ENCODE data around the gene SKIC8. TPM values are rescaled to one million over a fixed set of nuclear protein-coding genes. Genes with fewer than 3 reads are reported as not detected.

SKIC8 gene
- total RNA-seq, 1 experiment from 2014 or later, result 87.1 TPM

DNA sequence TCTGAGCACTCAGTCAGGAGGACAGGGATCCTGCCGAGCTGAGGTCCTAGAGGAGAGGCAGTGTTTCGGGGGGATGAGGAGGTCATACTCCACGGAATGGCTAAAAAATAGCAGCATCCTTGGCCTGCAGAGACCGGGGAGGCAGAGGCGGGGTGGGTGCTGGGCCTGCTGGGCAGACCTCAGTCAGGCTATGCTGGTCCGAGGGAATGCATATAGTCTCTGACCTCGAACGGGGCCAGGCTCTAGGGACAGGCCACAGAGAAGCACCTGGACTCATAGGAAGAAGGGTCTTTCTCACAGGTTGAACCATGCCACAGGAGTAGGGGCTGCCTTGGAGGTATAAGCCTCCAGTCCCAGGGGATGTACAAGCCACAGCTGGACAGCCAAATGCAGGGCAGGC is 14.0 kb upstream of the SKIC8 start:
- DNase-seq, result no peak
- no peak overlapping the region for H3K4me3 ChIP-seq (ENCODE audit: insufficient read depth, low read depth, low read length)
- H3K27me3 ChIP-seq (ENCODE audit: control insufficient read depth, insufficient read depth, low read length), result no peaks in the 10 kb centered on the region
- H3K36me3 ChIP-seq (replicated peaks; ENCODE audit: control insufficient read depth, insufficient read depth, low read length), result no peaks in the 10 kb centered on the region

DNA sequence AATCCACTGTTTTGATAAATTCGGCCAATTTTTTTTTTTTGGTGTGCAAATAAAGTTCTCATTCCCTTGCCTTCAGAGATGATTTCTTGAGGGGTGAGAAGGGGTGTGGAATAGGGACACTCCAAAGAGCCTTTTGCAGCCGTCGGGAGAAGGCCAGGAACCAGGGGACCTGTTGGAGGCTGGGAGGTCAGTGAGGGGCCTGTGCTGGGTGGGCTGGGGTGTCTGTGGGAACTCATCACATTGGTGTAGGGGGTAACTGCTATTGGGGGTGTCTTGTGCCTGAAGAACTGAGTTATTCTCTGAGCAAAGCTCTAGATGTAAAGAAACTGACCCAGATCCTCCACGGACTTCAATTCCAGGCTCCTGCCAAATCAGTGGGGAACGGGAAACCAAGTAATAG is 13.5 kb upstream of the SKIC8 start:
- no peaks in the 10 kb centered on the region for H3K36me3 ChIP-seq (replicated peaks; ENCODE audit: control insufficient read depth, insufficient read depth, low read length)
- DNase-seq, result no peak
- H3K27me3 ChIP-seq (ENCODE audit: control insufficient read depth, insufficient read depth, low read length), result no peaks in the 10 kb centered on the region
- no peak overlapping the region for H3K4me3 ChIP-seq (ENCODE audit: insufficient read depth, low read depth, low read length)

DNA sequence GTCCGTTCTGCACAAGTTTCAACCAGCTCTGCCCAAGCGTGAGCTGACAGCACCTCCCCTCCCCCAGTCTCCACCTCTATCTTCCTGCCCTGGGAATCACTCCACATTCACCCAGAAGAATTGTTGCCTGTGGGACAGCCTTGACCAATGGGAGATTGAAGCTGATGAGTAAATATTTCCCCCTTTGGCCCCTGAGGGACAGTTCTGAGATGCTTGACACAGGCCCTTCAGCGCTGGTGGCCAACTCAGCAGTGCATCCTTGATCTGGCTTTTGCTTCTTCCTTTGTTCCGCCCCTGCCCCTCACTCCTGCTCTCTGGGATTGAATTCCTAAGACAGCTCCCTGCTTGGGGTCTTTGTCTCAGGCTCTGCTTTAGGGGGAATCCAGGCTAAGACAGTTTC is 13.1 kb upstream of the SKIC8 start:
- Histone ChIP-seq H3K36me3 (replicated peaks; ENCODE audit: control insufficient read depth, insufficient read depth, low read length) (no peaks in the 10 kb centered on the region), H3K27me3 (ENCODE audit: control insufficient read depth, insufficient read depth, low read length) (no peaks in the 10 kb centered on the region), H3K4me3 (ENCODE audit: insufficient read depth, low read depth, low read length) (no peak overlapping the region)
- peak; percentile 68 for DNase-seq

DNA sequence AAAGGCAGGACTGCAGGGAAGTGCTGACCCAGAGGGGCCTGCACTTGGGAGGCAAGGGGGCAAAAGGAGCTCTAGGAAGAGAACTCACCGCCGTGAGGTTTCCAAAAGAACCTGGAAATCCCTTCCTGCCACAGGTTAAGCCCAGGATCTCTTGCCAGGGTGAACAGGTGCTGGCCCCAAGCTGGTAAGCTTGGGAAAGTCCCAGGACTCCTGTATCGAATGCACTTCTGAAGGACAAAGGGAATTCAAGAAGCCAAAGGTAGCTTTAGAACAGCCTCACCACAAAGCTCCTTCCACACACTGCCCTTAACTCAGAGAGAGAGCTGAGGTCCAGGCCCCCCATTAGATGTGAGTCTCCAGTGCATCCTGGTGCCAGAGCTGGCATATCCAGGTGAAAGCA is 11.9 kb upstream of the SKIC8 start:
- H3K27me3 ChIP-seq (ENCODE audit: control insufficient read depth, insufficient read depth, low read length), result no peaks in the 10 kb centered on the region
- no peak for DNase-seq
- no peak overlapping the region for H3K4me3 ChIP-seq (ENCODE audit: insufficient read depth, low read depth, low read length)
- H3K36me3 ChIP-seq (replicated peaks; ENCODE audit: control insufficient read depth, insufficient read depth, low read length), result no peaks in the 10 kb centered on the region

DNA sequence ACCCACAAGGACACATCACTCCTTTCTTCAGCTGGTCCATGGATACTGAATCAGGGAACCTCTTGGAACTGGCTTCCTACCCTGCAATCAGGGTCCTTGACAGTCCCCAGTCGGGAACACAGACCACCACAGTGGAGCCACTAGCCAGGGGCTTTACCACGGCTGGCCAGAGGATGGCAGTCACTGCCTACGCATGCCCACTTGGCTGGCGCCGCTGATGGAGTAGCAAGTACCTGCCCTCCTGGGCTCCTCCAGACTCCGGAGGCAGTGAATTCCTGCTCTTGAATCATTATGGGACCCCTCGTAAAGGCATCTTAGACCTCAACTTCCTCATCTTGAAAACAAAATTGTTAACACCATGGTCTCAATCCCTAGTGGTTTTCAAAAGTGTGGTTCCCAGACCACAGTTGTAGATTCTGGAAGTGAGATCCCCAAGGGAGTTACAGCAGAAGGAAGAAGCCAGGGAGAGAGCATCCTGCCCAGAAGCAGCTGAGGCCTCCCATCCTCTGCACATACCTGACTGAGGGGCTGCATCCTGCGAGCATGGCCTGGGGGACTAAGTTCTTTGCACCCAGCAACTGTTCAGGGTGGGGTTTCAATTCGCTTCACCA is 9.1 kb upstream of the SKIC8 start:
- peak; percentile 89 for DNase-seq
- H3K27me3 ChIP-seq (ENCODE audit: control insufficient read depth, insufficient read depth, low read length), result no peaks in the 10 kb centered on the region
- H3K4me3 ChIP-seq (ENCODE audit: insufficient read depth, low read depth, low read length), result no peak overlapping the region
- H3K36me3 ChIP-seq (replicated peaks; ENCODE audit: control insufficient read depth, insufficient read depth, low read length), result no peaks in the 10 kb centered on the region

DNA sequence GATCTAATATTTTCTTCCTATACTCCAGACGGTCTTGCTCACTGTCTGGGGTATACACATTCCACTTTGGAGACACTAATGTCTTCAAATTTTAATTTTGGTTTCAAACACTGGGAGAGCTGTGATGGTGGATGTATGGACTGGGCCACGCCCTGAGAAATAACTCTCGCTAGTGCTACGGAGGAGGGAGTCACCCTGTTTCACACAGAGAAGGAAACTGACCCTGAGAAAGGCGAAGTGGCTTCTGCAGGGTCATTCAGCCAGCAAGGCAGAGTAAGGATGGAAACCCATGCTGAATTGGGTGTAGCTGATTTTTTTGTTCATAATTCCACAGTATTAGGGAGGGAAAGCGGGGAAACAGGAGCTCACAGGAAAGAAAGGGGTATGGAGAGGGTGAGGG is 8.6 kb upstream of the SKIC8 start:
- Histone ChIP-seq H3K36me3 (replicated peaks; ENCODE audit: control insufficient read depth, insufficient read depth, low read length) (no peaks in the 10 kb centered on the region), H3K27me3 (ENCODE audit: control insufficient read depth, insufficient read depth, low read length) (no peaks in the 10 kb centered on the region), H3K4me3 (ENCODE audit: insufficient read depth, low read depth, low read length) (no peak overlapping the region)
- no peak for DNase-seq

DNA sequence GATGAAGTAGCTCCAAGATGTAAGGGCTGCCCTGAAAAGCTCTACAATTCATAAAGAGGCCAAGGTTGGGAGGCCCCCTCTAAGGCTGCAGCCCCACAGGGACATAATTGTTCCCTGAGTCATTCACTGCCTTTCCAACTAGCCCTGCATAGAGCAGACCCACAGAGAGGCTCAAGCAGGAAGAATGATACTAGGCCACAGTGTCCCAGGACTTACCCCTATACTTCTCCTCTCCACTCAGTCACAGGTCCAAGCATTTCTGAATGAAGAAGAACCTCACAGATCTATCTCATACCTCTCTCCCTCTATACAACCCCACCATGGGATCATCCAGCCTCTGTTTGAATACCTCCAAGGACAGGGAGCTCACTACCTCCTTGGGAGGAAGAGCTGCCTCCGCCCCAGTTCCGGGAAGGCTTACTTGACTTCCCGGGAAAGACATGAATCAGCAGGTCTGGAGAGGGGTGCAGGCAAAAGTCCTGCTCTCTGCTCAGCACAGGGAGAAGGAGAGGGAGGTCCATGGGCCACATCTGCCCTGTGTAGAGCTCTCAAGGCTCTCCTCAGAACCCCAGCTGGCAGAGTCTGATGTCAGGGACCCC is 6.9 kb upstream of the SKIC8 start:
- DNase-seq, result no peak
- H3K27me3 ChIP-seq (ENCODE audit: control insufficient read depth, insufficient read depth, low read length), result no peaks in the 10 kb centered on the region
- H3K36me3 ChIP-seq (replicated peaks; ENCODE audit: control insufficient read depth, insufficient read depth, low read length), result no peaks in the 10 kb centered on the region
- H3K4me3 ChIP-seq (ENCODE audit: insufficient read depth, low read depth, low read length), result no peak overlapping the region

DNA sequence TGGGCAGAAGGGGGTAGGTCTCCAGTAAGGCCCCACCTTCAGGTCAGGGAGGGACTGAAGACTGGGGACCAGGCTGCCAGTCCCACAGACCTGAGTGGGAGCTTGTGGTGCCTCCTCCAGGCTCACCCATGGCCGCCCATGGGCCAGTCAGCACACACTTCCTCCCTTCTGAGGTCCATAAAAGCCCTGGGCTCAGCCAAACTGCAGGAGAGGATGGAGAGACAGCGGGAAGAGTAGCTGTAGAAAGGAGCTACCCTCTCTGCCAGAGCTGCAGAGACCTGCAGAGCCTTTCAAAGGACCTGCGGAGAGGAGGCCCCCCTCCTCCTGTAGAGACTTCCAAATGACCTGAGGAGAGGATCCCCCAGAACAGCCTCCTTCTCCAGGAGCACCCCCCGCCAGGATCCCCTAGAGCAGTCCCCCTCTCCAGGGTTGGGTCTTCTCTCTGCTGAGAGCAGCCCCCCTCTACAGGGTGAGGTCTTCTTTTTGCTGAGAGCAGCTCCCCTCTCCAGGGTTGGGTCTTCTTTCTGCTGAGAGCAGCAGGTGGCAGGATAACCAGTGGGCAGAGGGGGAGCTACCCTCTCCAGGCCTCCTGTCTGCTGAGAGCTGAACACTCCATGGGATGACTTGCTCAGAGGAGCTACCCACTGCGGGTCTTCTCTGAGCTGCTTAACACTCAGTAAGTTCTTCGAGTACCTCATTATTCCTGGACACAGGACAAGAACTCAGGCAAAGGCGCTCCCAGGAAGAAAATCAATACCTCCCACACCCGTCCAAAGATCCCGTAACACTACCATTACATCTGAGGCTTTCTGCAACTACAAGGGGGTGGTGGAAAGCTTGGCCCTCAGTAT is 5.0 kb upstream of the SKIC8 start:
- no peak for DNase-seq
- no peaks in the 10 kb centered on the region for H3K36me3 ChIP-seq (replicated peaks; ENCODE audit: control insufficient read depth, insufficient read depth, low read length)
- no peak overlapping the region for H3K4me3 ChIP-seq (ENCODE audit: insufficient read depth, low read depth, low read length)
- no peaks in the 10 kb centered on the region for H3K27me3 ChIP-seq (ENCODE audit: control insufficient read depth, insufficient read depth, low read length)

DNA sequence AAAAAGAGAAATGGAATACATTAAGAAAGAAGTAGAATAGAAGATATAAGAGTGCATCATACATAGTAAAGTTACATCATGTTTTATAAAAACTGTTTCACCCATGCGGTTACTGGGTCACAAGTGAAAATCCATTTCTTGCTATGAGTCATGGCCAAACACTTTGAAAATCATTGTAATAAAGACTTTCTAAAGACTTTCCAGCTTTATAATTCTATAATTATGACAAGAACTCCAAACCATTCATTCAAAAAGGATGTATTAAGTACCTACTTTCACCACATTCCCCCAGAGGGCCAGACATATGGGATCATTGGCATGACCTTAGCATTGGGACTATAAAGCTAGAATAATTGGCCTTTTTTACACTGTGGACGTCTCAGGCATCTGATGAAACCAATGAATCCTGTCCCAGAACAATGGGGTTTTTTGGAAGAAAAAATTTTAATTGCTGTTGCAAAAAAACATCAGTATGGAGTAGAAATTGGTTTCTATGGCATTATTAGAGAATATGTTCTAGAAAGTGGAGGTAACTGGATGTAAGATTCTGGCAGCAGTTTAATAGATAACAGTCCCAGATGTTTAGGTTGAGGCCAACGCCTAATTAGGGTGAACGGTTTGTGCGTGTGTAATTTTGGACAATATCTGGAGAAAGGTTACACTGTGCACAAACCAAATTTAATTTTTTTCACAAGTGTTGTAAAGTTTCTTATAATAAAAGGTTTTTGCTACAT is 3.3 kb upstream of the SKIC8 start:
- Histone ChIP-seq H3K4me3 (ENCODE audit: insufficient read depth, low read depth, low read length) (no peak overlapping the region), H3K36me3 (replicated peaks; ENCODE audit: control insufficient read depth, insufficient read depth, low read length) (no peaks in the 10 kb centered on the region), H3K27me3 (ENCODE audit: control insufficient read depth, insufficient read depth, low read length) (no peaks in the 10 kb centered on the region)
- DNase-seq, result no peak

DNA sequence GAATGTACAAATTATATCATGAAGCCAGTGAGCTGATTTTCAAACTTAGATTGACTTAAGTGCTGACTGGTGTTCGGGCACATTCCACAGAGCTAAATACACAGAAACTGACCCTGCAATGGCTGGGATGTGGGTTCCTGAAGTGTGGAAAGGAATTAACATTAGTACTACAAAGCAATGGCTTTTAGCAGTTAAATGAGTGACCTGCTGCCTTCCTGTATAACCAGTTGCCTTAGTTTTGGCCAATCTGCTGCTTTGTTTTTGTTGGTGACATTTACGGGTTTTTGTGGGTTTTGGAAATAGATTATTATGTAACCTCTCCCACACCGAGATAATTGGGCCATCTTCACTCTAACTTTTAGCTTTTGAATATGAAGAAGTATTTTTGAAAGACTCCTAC is 2.4 kb upstream of the SKIC8 start:
- no peak for DNase-seq
- no peaks in the 10 kb centered on the region for H3K36me3 ChIP-seq (replicated peaks; ENCODE audit: control insufficient read depth, insufficient read depth, low read length)
- no peak overlapping the region for H3K4me3 ChIP-seq (ENCODE audit: insufficient read depth, low read depth, low read length)
- no peaks in the 10 kb centered on the region for H3K27me3 ChIP-seq (ENCODE audit: control insufficient read depth, insufficient read depth, low read length)

DNA sequence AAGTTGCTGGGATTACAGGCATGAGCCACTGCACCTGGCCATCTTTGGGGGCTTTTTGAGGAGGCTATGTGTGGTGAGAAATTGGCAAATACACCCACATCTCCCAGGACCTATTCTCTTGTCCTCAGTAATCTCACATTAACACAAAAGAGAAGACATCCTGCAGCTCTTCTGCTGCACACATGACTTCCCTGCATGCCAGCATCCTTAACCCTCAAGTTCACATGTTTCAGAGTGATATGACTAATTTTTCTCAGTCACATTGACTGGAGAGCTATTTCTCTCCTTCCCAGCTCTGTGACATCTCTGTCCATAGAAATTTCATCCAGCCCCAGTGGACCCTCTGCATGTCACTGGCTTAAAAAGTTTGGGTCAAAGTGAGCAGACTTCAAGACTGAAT is 1.9 kb upstream of the SKIC8 start:
- no peaks in the 10 kb centered on the region for H3K27me3 ChIP-seq (ENCODE audit: control insufficient read depth, insufficient read depth, low read length)
- H3K36me3 ChIP-seq (replicated peaks; ENCODE audit: control insufficient read depth, insufficient read depth, low read length), result no peaks in the 10 kb centered on the region
- no peak overlapping the region for H3K4me3 ChIP-seq (ENCODE audit: insufficient read depth, low read depth, low read length)
- DNase-seq, result no peak

DNA sequence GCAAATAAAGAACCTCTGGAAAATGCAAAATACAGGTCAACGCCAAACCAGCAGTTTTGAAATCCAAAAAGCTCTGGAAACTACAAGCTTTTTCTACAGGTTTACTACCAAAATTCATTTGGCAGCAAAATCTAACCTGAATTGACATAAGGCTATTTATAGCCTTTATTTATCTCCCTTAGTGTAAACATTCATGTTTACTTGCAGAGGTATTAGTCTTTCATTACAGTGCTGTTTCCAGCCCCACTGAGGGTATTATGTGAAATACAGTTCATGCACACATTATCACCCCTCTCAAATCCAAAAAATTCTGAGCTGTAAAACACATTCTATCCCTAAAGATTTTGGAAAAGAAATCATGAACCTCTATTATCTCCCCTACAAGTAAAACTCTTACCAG is 7.2 kb downstream of the SKIC8 start:
- H3K36me3 ChIP-seq (replicated peaks; ENCODE audit: control insufficient read depth, insufficient read depth, low read length), result peaks cover 6% of the 10 kb centered on the region
- no peak for DNase-seq
- H3K27me3 ChIP-seq (ENCODE audit: control insufficient read depth, insufficient read depth, low read length), result no peaks in the 10 kb centered on the region
- H3K4me3 ChIP-seq (ENCODE audit: insufficient read depth, low read depth, low read length), result no peak overlapping the region

DNA sequence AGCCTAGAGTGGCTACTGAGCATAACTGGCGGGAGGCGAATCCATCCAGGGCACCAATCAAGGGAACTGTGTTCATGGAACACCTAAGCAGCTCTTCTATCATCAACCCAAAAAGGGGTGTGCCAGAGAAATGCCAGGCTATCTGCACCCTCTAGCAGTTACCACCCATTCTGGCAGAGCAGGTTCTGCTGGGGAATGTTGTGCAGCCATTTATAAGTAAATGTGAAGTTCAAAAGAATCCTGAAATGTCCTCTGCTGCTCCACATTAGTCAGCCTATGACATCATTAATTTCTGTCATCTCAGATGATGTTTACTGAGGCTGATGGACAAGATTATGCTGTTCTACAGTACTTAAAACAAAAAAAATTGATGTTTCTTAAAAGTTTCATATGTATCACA is 7.7 kb downstream of the SKIC8 start:
- no peak for DNase-seq
- H3K27me3 ChIP-seq (ENCODE audit: control insufficient read depth, insufficient read depth, low read length), result no peaks in the 10 kb centered on the region
- H3K36me3 ChIP-seq (replicated peaks; ENCODE audit: control insufficient read depth, insufficient read depth, low read length), result peaks cover 6% of the 10 kb centered on the region
- H3K4me3 ChIP-seq (ENCODE audit: insufficient read depth, low read depth, low read length), result no peak overlapping the region

DNA sequence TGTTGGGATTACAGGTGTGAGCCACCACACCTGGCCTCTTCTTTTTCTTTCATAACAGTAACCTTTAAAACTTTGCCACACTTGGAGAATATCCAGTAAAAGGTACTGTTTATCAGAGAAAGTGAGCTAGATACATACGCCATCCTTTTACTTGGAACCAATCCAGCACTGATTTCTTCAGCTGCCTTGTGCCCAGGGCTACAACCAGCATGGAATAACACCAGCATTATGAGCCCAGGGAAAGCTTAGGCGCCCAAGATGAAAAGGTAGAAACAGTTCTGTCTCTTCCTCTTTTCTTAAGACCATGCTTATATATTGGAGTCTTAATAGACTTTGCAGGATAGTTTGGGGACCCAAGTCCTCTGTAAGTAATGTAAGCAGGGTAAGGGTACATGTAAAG is 8.4 kb downstream of the SKIC8 start:
- Histone ChIP-seq H3K27me3 (ENCODE audit: control insufficient read depth, insufficient read depth, low read length) (no peaks in the 10 kb centered on the region), H3K36me3 (replicated peaks; ENCODE audit: control insufficient read depth, insufficient read depth, low read length) (peaks cover 6% of the 10 kb centered on the region), H3K4me3 (ENCODE audit: insufficient read depth, low read depth, low read length) (no peak overlapping the region)
- no peak for DNase-seq

DNA sequence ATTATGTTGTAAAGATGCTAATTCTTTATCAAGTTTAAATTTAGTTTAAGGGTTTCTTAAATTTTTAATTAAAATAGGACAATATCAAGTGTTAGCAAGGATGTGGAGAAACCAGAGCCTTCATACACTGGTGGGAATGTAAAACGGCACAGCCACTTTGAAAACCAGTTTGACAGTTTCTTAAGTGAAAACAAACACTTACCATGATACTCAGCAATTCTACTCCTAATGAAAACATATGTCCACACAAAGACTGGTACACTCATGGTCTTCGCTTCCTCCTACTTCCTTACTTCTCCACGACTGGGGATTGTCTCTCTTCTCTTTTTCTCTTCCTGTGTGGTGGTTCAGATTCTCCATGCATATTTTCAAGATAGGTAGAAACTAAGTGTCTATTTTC is 9.2 kb downstream of the SKIC8 start:
- Histone ChIP-seq H3K27me3 (ENCODE audit: control insufficient read depth, insufficient read depth, low read length) (no peaks in the 10 kb centered on the region), H3K4me3 (ENCODE audit: insufficient read depth, low read depth, low read length) (no peak overlapping the region), H3K36me3 (replicated peaks; ENCODE audit: control insufficient read depth, insufficient read depth, low read length) (peaks cover 6% of the 10 kb centered on the region)
- DNase-seq, result no peak

Data from H7 (cell line).